H9 (cell line): ENCODE results near the gene USP14. TPM values are rescaled to one million over a fixed set of nuclear protein-coding genes. Genes with fewer than 3 reads are reported as not detected.

Source experiments
- DNase-seq: peaks from one replicate; pipeline ENCODE4 v3.0.0-alpha.2; 2017
- H2AFZ ChIP-seq: one replicate; pipeline ENCODE4 v1.6.1; 2013; ENCODE audit warnings: mild to moderate bottlenecking, low read length, control low read depth, moderate library complexity
- H2AK5ac ChIP-seq: 2 replicates; pipeline ENCODE4 v1.6.1; 2013; ENCODE audit warnings: low read length, control low read depth, mixed read lengths; ENCODE audit not compliant: insufficient read length
- H2BK120ac ChIP-seq: one replicate; pipeline ENCODE4 v1.6.1; 2013; ENCODE audit warnings: low read depth, mild to moderate bottlenecking, low read length, control low read depth, inconsistent platforms; ENCODE audit not compliant: poor library complexity, severe bottlenecking
- H2BK12ac ChIP-seq: 2 replicates; pipeline ENCODE4 v1.6.1; 2013; ENCODE audit warnings: low read length, control low read depth, mixed read lengths, low read depth; ENCODE audit not compliant: insufficient read length
- H2BK15ac ChIP-seq: 2 replicates; pipeline ENCODE4 v1.6.1; 2013; ENCODE audit warnings: low read depth, low read length, control low read depth
- H2BK20ac ChIP-seq: one replicate; pipeline ENCODE4 v1.6.1; 2013; ENCODE audit warnings: low read depth, mild to moderate bottlenecking, low read length, control low read depth, inconsistent platforms; ENCODE audit not compliant: poor library complexity, severe bottlenecking
- H2BK5ac ChIP-seq: 2 replicates; pipeline ENCODE4 v1.6.1; 2013; ENCODE audit warnings: low read length, control low read depth, mixed read lengths; ENCODE audit not compliant: insufficient read length
- H3K14ac ChIP-seq: 2 replicates; pipeline ENCODE4 v1.6.1; 2013; ENCODE audit warnings: low read length, control low read depth; ENCODE audit not compliant: insufficient read depth
- H3K18ac ChIP-seq: 2 replicates; pipeline ENCODE4 v1.6.1; 2013; ENCODE audit warnings: low read depth, mild to moderate bottlenecking, mixed read lengths, low read length, control low read depth; ENCODE audit not compliant: insufficient read length
- H3K23ac ChIP-seq: 2 replicates; pipeline ENCODE4 v1.6.1; 2013; ENCODE audit warnings: low read length, control low read depth, mixed read lengths, low read depth; ENCODE audit not compliant: insufficient read length
- H3K23me2 ChIP-seq: 2 replicates; pipeline ENCODE4 v1.6.1; 2013; ENCODE audit warnings: low read depth, mild to moderate bottlenecking, mixed read lengths, low read length, control low read depth; ENCODE audit not compliant: insufficient read length, poor library complexity, severe bottlenecking
- H3K27ac ChIP-seq: 2 replicates; pipeline ENCODE4 v1.5.1; 2013; ENCODE audit warnings: low read length, control low read depth, mixed read lengths, low read depth; ENCODE audit not compliant: insufficient read length
- H3K27me3 ChIP-seq: 2 replicates; pipeline ENCODE4 v1.6.1; 2013; ENCODE audit warnings: low read length, control low read depth, inconsistent platforms; ENCODE audit not compliant: insufficient read depth
- H3K4ac ChIP-seq: 2 replicates; pipeline ENCODE4 v1.6.1; 2013; ENCODE audit warnings: low read depth, mild to moderate bottlenecking, control low read depth, inconsistent platforms, low read length, moderate library complexity
- H3K4me1 ChIP-seq: 2 replicates; pipeline ENCODE4 v1.6.1; 2013; ENCODE audit warnings: low read length, control low read depth, inconsistent platforms; ENCODE audit not compliant: insufficient read depth
- H3K4me2 ChIP-seq: 2 replicates; pipeline ENCODE4 v1.6.1; 2013; ENCODE audit warnings: low read length, control low read depth, mixed read lengths; ENCODE audit not compliant: insufficient read length, insufficient read depth
- H3K56ac ChIP-seq: 2 replicates; pipeline ENCODE4 v1.6.1; 2013; ENCODE audit warnings: low read depth, mild to moderate bottlenecking, mixed read lengths, low read length, control low read depth; ENCODE audit not compliant: insufficient read length
- H3K79me1 ChIP-seq: 2 replicates; pipeline ENCODE4 v1.6.1; 2013; ENCODE audit warnings: low read depth, mild to moderate bottlenecking, moderate library complexity, low read length, control low read depth, inconsistent platforms; ENCODE audit not compliant: insufficient read depth, poor library complexity, severe bottlenecking
- H3K79me2 ChIP-seq: 2 replicates; pipeline ENCODE4 v1.6.1; 2013; ENCODE audit warnings: low read length, control low read depth, inconsistent platforms; ENCODE audit not compliant: insufficient read depth
- H3K9ac ChIP-seq: 2 replicates; pipeline ENCODE4 v1.6.1; 2013; ENCODE audit warnings: low read length, control low read depth, mixed read lengths; ENCODE audit not compliant: insufficient read length; ENCODE audit errors: extremely low read depth
- H3K9me3 ChIP-seq: one replicate; pipeline ENCODE4 v1.6.1; 2013; ENCODE audit warnings: low read depth, low read length, inconsistent platforms; ENCODE audit not compliant: control insufficient read depth
- H3T11ph ChIP-seq: one replicate; pipeline ENCODE4 v1.6.1; 2013; ENCODE audit warnings: mild to moderate bottlenecking, low read length, control low read depth, inconsistent platforms
- H4K20me1 ChIP-seq: one replicate; pipeline ENCODE4 v1.6.1; 2013; ENCODE audit not compliant: control insufficient read depth, insufficient read length, insufficient read depth
- H4K5ac ChIP-seq: 2 replicates; pipeline ENCODE4 v1.6.1; 2013; ENCODE audit warnings: low read depth, mild to moderate bottlenecking, mixed read lengths, low read length, control low read depth; ENCODE audit not compliant: insufficient read length
- H4K8ac ChIP-seq: replicated peaks from 2 replicates; pipeline ENCODE4 v1.6.1; 2013; ENCODE audit warnings: low read length, control low read depth, mixed read lengths, low read depth; ENCODE audit not compliant: insufficient read length
- H4K91ac ChIP-seq: 2 replicates; pipeline ENCODE4 v1.6.1; 2013; ENCODE audit warnings: low read depth, mild to moderate bottlenecking, moderate library complexity, mixed read lengths, low read length, control low read depth; ENCODE audit not compliant: insufficient read length
- H3K27ac Mint-ChIP-seq, 3 experiments: 2 replicates in 2 of 3; 3 replicates in 1 of 3; pipeline ENCODE4 v1.8.0; 2020 to 2021; ENCODE audit warnings: mixed read lengths in 3 of 3, mild to moderate bottlenecking in 1 of 3, moderate library complexity in 1 of 3
- H3K27me3 Mint-ChIP-seq: 2 replicates; pipeline ENCODE4 v1.8.0; 2021; ENCODE audit warnings: low read depth, mild to moderate bottlenecking, moderate library complexity, mixed read lengths
- H3K36me3 Mint-ChIP-seq, 3 experiments: 2 replicates in 2 of 3; 3 replicates in 1 of 3; pipeline ENCODE4 v1.8.0; 2020 to 2021; ENCODE audit warnings: low read depth in 3 of 3, mixed read lengths in 3 of 3; ENCODE audit not compliant: insufficient read depth in 1 of 3
- H3K4me1 Mint-ChIP-seq, 2 experiments: 2 replicates each; pipeline ENCODE4 v1.8.0; 2020; ENCODE audit warnings: mixed read lengths in 2 of 2
- H3K4me3 Mint-ChIP-seq, 2 experiments: 2 replicates in 1 of 2; 3 replicates in 1 of 2; pipeline ENCODE4 v1.8.0; 2020 to 2021; ENCODE audit warnings: mild to moderate bottlenecking in 2 of 2, mixed read lengths in 2 of 2, moderate library complexity in 1 of 2
- H3K9me3 Mint-ChIP-seq, 2 experiments: 2 replicates in 1 of 2; 3 replicates in 1 of 2; pipeline ENCODE4 v1.8.0; 2020; ENCODE audit warnings: mild to moderate bottlenecking in 2 of 2, mixed read lengths in 2 of 2, moderate library complexity in 1 of 2
- CTCF ChIP-seq: fragments of 200-600 bp; sonication (generic); conservative IDR thresholded peaks from 3 replicates; pipeline ENCODE4 v1.8.0; 2021; ENCODE audit warnings: antibody characterized with exemption, mild to moderate bottlenecking
- WGBS: extraction: QIAGEN DNeasy Blood & Tissue Kit; methylation state at CpG from one replicate; pipeline ENCODE4 v1.1.7; 2013; ENCODE audit warnings: missing lambda C conversion rate, low lambda C conversion rate, mixed read lengths; ENCODE audit not compliant: insufficient read length; ENCODE audit errors: extremely low coverage; 5-methylcytosine and 5-hydroxymethylcytosine counted together
- total RNA-seq: library from RNA; stranded (reverse); gene quantifications from 2 replicates; pipeline ENCODE4 v1.2.1, GENCODE V29; 2021

Gene USP14
- total RNA-seq, 1 experiment from 2014 or later, result 92.1 TPM

DNA sequence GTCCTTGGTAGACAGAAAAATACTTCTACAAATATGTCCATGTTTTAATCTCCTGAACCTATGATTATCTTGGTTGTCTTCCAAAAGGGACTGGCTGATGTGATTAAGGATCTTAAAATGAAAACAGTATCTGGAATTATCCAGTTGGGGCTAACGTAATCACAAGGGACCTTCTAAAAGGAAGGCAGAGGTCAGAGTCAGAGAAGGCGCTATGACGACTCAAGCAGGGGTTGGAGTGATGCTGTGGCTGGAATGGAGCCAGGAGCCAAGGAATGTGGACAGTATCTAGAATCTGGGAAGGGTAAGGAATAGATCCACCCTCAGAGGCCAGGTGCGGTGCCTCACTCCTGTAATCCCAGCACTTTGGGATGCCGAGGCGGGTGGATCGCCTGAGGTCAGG, 4.2 kb upstream of the USP14 start:
- Histone ChIP-seq H3K27ac (no peak overlapping the region), H3T11ph (no peak overlapping the region), H4K5ac (no peak overlapping the region), H3K4me2 (no peak overlapping the region), H3K56ac (no peak overlapping the region), H2AK5ac (no peak overlapping the region), H4K8ac (no peak overlapping the region), H3K9me3 (no peaks in the 10 kb centered on the region), H3K27me3 (peaks cover 4% of the 10 kb centered on the region; the same call in 1 of the 2 replicates), H3K23ac (no peak overlapping the region), H2BK5ac (no peak overlapping the region), H3K4me1 (no peaks in the 10 kb centered on the region), H2BK12ac (no peak overlapping the region), H3K23me2 (no peaks in the 10 kb centered on the region), H2BK20ac (no peak overlapping the region), H4K20me1 (no peaks in the 10 kb centered on the region), H3K18ac (no peak overlapping the region), H3K14ac (no peak overlapping the region), H2BK120ac (no peak overlapping the region), H3K79me2 (peaks cover 5% of the 10 kb centered on the region), H3K4ac (no peak overlapping the region), H2AFZ (no peak overlapping the region), H3K79me1 (no peaks in the 10 kb centered on the region), H4K91ac (no peak overlapping the region), H2BK15ac (no peak overlapping the region), H3K9ac (no peak overlapping the region)
- DNase-seq, result no peak
- Mint-ChIP-seq H3K9me3 (peaks cover 0 to 27% of the 10 kb centered on the region in 2 experiments; a peak in 1 of 5 replicates), H3K27me3 (peaks cover 49% of the 10 kb centered on the region), H3K27ac (no peak overlapping the region; a peak in 1 of 7 replicates), H3K4me1 (no peaks in the 10 kb centered on the region), H3K4me3 (no peak overlapping the region), H3K36me3 (no peaks in the 10 kb centered on the region)
- TF ChIP-seq CTCF, result no peak
- no CpG with 5 or more reads among the region's 7 CpGs for WGBS
